HCT116 (cell line): Measurements from ENCODE around the gene DYNC1LI1. TPM values are rescaled to one million over a fixed set of nuclear protein-coding genes. Genes with fewer than 3 reads are reported as not detected.

Experiments used
- ATAC-seq: fragments of 200-7000 bp; cut with Tn5 transposase; 2 replicates; pipeline ENCODE4 v1.9.1; 2020; ENCODE audit warnings: mild to moderate bottlenecking, moderate library complexity
- BruUV-seq: library from RNA; stranded (reverse); fragments of 400-500 nt; replicated peaks from 2 replicates; lab custom pipeline; 2021; lab: Mats Ljungman, UMichigan
- CTCF ChIA-PET: fragments of 300-600 bp; sonication (Branson Sonifier 250); formaldehyde crosslinking; loops from one replicate; lab custom pipeline; 2021; ENCODE audit warnings: antibody characterized with exemption; lab: Charles Lee
- POLR2A ChIA-PET: fragments of 300-600, 350-600 bp; sonication (Branson Sonifier 250); formaldehyde crosslinking; loops from one replicate; lab custom pipeline; 2021; ENCODE audit warnings: antibody characterized with exemption; lab: Charles Lee
- RAD21 ChIA-PET, 2 experiments: fragments of 300-600 bp; sonication (Branson Sonifier 250); formaldehyde crosslinking; loops; one replicate each; lab custom pipeline; 2023; ENCODE audit warnings: low total read pairs in 2 of 2; ENCODE audit not compliant: uncharacterized antibody in 2 of 2, unreplicated experiment in 2 of 2, low non-redundant PET in 1 of 2; lab: Charles Lee
- DNase-seq: peaks from one replicate; pipeline ENCODE4 v3.0.0-alpha.2; 2010; ENCODE audit warnings: low read depth, low spot score
- H2AFZ ChIP-seq: fragments of 200-600 bp; shearing (Covaris generic), sonication (generic); 2 replicates; pipeline ENCODE4 v1.6.1; 2017; ENCODE audit warnings: low read depth, mixed run types, mixed read lengths, antibody characterized with exemption, low read length; ENCODE audit not compliant: poor library complexity, severe bottlenecking
- H3K27ac ChIP-seq: 2 replicates; pipeline ENCODE4 v1.5.1; 2012; ENCODE audit warnings: low read depth, low read length
- H3K27me3 ChIP-seq: fragments of 200-600 bp; sonication (generic); 2 replicates; pipeline ENCODE4 v1.6.1; 2016; ENCODE audit warnings: mixed run types, low read length, mixed read lengths; ENCODE audit not compliant: insufficient read depth
- H3K36me3 ChIP-seq, 2 experiments: fragments of 200-500 bp in 1 of 2; fragments of 200-600 bp in 1 of 2; sonication (Bioruptor generic) in 1 of 2; sonication (generic) in 1 of 2; 2 replicates each; pipeline versions ENCODE4 v1.5.1 to v1.6.1; 2014 to 2016; ENCODE audit warnings: low read length in 2 of 2, inconsistent platforms in 1 of 2, mixed read lengths in 1 of 2, mixed run types in 1 of 2; ENCODE audit not compliant: insufficient read depth in 2 of 2, control insufficient read depth in 1 of 2
- H3K4me1 ChIP-seq, 2 experiments: fragments of 200-600 bp in 1 of 2; sonication (generic) in 1 of 2; 2 replicates each; pipeline versions ENCODE4 v1.5.1 to v1.6.1; 2012 to 2017; ENCODE audit warnings: low read length in 2 of 2, inconsistent platforms in 1 of 2, mild to moderate bottlenecking in 1 of 2, mixed read lengths in 1 of 2, mixed run types in 1 of 2, moderate library complexity in 1 of 2; ENCODE audit not compliant: insufficient read depth in 2 of 2, control insufficient read depth in 1 of 2
- H3K4me2 ChIP-seq: fragments of 200-600 bp; sonication (generic); 2 replicates; pipeline ENCODE4 v1.6.1; 2017; ENCODE audit warnings: mixed run types, low read length, mixed read lengths
- H3K4me3 ChIP-seq, 2 experiments: fragments of 200-600 bp in 1 of 2; sonication (generic) in 1 of 2; replicated peaks in 1 of 2; 2 replicates each; pipeline ENCODE4 v1.5.1; 2011 to 2016; ENCODE audit warnings: low read length in 2 of 2, control low read depth in 1 of 2, low read depth in 1 of 2, mild to moderate bottlenecking in 1 of 2, mixed read lengths in 1 of 2, mixed run types in 1 of 2
- H3K79me2 ChIP-seq: fragments of 200-600 bp; sonication (generic); 2 replicates; pipeline ENCODE4 v1.6.1; 2017; ENCODE audit warnings: mild to moderate bottlenecking, mixed run types, low read length, moderate library complexity, mixed read lengths; ENCODE audit not compliant: insufficient read depth
- H3K9ac ChIP-seq: fragments of 200-600 bp; sonication (generic); 2 replicates; pipeline ENCODE4 v1.6.1; 2016; ENCODE audit warnings: low read length, mixed read lengths
- H3K9me2 ChIP-seq: fragments of 200-600 bp; sonication (generic), shearing (Covaris generic); 2 replicates; pipeline ENCODE4 v1.6.1; 2017; ENCODE audit warnings: mixed run types, mild to moderate bottlenecking, moderate library complexity; ENCODE audit not compliant: insufficient read depth
- H3K9me3 ChIP-seq, 2 experiments: fragments of 200-500 bp in 1 of 2; fragments of 200-600 bp in 1 of 2; sonication (Bioruptor generic) in 1 of 2; sonication (generic) in 1 of 2; 2 replicates each; pipeline ENCODE4 v1.6.1; 2014 to 2017; ENCODE audit warnings: low read length in 2 of 2, mixed read lengths in 2 of 2, inconsistent platforms in 1 of 2, low read depth in 1 of 2, mild to moderate bottlenecking in 1 of 2, mixed run types in 1 of 2, moderate library complexity in 1 of 2; ENCODE audit not compliant: control insufficient read depth in 1 of 2, insufficient read depth in 1 of 2
- H4K20me1 ChIP-seq: fragments of 200-600 bp; sonication (generic), shearing (Covaris generic); 2 replicates; pipeline ENCODE4 v1.6.1; 2017; ENCODE audit warnings: mixed run types, mild to moderate bottlenecking, moderate library complexity; ENCODE audit not compliant: insufficient read depth
- EGR1 ChIP-seq: IDR thresholded peaks from 2 replicates; pipeline ENCODE4 v1.6.1; 2012; ENCODE audit warnings: low read depth
- ELF1 ChIP-seq: IDR thresholded peaks from 2 replicates; pipeline ENCODE4 v1.6.1; 2012; ENCODE audit warnings: low read depth, borderline replicate concordance
- EZH2phosphoT487 ChIP-seq: fragments of 200-600 bp; IDR thresholded peaks from 2 replicates; pipeline ENCODE4 v1.6.1; 2018; ENCODE audit warnings: antibody characterized with exemption, borderline replicate concordance
- FOSL1 ChIP-seq: IDR thresholded peaks from 2 replicates; pipeline ENCODE4 v1.6.1; 2012; ENCODE audit warnings: low read depth
- SP1 ChIP-seq: IDR thresholded peaks from 2 replicates; pipeline ENCODE4 v1.6.1; 2012; ENCODE audit warnings: low read depth
- SRF ChIP-seq: IDR thresholded peaks from 2 replicates; pipeline ENCODE4 v1.6.1; 2012; ENCODE audit warnings: low read depth
- ZNF274 ChIP-seq: fragments of 200-500 bp; sonication (Bioruptor generic); IDR thresholded peaks from 2 replicates; pipeline ENCODE4 v1.6.1; 2014; ENCODE audit warnings: mild to moderate bottlenecking, low read depth, low read length, inconsistent platforms
- intact Hi-C: fragments of 100-400 bp; cut with micrococcal nuclease; formaldehyde crosslinking; loops from 2 replicates; pipeline ENCODE4 v1.10.0; 2022
- total RNA-seq: library from RNA; stranded (reverse); gene quantifications from one replicate; pipeline ENCODE4 v1.2.1, GENCODE V29; 2021; ENCODE audit not compliant: unreplicated experiment
- TF ChIP-seq, protein P1 (sequence below): IDR thresholded peaks from 2 replicates; pipeline ENCODE4 v1.6.1; 2012
- TF ChIP-seq, protein P2 (sequence below): IDR thresholded peaks from 2 replicates; pipeline ENCODE4 v1.6.1; 2012
- TF ChIP-seq, protein P3 (sequence below): IDR thresholded peaks from 2 replicates; pipeline ENCODE4 v1.6.1; 2011; ENCODE audit warnings: mild to moderate bottlenecking, low read length, moderate library complexity; ENCODE audit not compliant: insufficient replicate concordance; ENCODE audit errors: extremely low read depth

DYNC1LI1 gene
- total RNA-seq, 1 experiment from 2014 or later = 39.4 TPM

DNA sequence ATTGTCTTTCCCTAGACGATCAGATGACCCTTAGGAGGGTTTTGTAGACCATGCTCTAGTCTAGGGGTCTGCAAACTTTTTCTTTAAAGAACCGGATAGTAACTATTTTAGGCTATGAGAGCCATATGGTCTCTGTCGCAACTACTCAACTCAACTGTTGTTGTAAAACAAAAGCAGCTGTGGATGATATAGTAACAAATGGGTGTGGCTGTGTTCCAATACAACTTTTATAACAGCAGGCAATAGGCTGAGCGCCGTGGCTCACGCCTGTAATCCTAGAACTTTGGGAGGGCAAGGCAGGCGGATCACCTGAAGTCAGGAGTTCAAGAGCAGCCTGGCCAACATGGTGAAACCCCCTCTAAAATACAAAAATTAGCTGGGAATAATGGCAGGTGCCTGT is 61.9 kb downstream of the DYNC1LI1 start:
- POLR2A ChIA-PET = no interaction called here
- RAD21 ChIA-PET = no interaction called here
- no peak overlapping the region for H3K9ac ChIP-seq
- H3K4me1 ChIP-seq = no peaks in the 10 kb centered on the region
- H3K9me3 ChIP-seq = no peaks in the 10 kb centered on the region
- intact Hi-C loops = no loop called here
- no peak overlapping the region for H3K4me2 ChIP-seq
- TF ChIP-seq FOSL1 (no peak), EGR1 (no peak), ZNF274 (no peak), SRF (no peak), SP1 (no peak), ELF1 (no peak), EZH2phosphoT487 (no peak)
- TF ChIP-seq, protein P1, sequence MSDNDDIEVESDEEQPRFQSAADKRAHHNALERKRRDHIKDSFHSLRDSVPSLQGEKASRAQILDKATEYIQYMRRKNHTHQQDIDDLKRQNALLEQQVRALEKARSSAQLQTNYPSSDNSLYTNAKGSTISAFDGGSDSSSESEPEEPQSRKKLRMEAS = no peak
- TF ChIP-seq, protein P2, sequence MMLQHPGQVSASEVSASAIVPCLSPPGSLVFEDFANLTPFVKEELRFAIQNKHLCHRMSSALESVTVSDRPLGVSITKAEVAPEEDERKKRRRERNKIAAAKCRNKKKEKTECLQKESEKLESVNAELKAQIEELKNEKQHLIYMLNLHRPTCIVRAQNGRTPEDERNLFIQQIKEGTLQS = no peak
- TF ChIP-seq, protein P3, sequence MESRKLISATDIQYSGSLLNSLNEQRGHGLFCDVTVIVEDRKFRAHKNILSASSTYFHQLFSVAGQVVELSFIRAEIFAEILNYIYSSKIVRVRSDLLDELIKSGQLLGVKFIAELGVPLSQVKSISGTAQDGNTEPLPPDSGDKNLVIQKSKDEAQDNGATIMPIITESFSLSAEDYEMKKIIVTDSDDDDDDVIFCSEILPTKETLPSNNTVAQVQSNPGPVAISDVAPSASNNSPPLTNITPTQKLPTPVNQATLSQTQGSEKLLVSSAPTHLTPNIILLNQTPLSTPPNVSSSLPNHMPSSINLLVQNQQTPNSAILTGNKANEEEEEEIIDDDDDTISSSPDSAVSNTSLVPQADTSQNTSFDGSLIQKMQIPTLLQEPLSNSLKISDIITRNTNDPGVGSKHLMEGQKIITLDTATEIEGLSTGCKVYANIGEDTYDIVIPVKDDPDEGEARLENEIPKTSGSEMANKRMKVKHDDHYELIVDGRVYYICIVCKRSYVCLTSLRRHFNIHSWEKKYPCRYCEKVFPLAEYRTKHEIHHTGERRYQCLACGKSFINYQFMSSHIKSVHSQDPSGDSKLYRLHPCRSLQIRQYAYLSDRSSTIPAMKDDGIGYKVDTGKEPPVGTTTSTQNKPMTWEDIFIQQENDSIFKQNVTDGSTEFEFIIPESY = no peak
- TF ChIP-seq, all 23 proteins: peak for 0
- CTCF ChIA-PET = interaction anchor here (1.3 kb wide), 1 partner anchor 331 kb away, joined by 3 read pairs; no protein-coding TSS in a partner anchor
- no peaks in the 10 kb centered on the region for H3K27me3 ChIP-seq
- ATAC-seq (no peak), DNase-seq (no peak)
- no peaks in the 10 kb centered on the region for H3K36me3 ChIP-seq
- no peak overlapping the region for H3K4me3 ChIP-seq
- no peaks in the 10 kb centered on the region for H3K79me2 ChIP-seq
- H3K9me2 ChIP-seq = no peaks in the 10 kb centered on the region
- no TSS peak for BruUV-seq
- H2AFZ ChIP-seq = no peak overlapping the region
- no peaks in the 10 kb centered on the region for H4K20me1 ChIP-seq
- H3K27ac ChIP-seq = no peak overlapping the region
